GM18498 (cell line): ENCODE measurements around the gene PLVAP.

Experiments used
- ATAC-seq: cut with Tn5 transposase; IDR thresholded peaks from one replicate; pipeline ENCODE4 v1.9.1; 2021; ENCODE audit warnings: mild to moderate bottlenecking, moderate library complexity; ENCODE audit not compliant: unreplicated experiment

The PLVAP gene

DNA sequence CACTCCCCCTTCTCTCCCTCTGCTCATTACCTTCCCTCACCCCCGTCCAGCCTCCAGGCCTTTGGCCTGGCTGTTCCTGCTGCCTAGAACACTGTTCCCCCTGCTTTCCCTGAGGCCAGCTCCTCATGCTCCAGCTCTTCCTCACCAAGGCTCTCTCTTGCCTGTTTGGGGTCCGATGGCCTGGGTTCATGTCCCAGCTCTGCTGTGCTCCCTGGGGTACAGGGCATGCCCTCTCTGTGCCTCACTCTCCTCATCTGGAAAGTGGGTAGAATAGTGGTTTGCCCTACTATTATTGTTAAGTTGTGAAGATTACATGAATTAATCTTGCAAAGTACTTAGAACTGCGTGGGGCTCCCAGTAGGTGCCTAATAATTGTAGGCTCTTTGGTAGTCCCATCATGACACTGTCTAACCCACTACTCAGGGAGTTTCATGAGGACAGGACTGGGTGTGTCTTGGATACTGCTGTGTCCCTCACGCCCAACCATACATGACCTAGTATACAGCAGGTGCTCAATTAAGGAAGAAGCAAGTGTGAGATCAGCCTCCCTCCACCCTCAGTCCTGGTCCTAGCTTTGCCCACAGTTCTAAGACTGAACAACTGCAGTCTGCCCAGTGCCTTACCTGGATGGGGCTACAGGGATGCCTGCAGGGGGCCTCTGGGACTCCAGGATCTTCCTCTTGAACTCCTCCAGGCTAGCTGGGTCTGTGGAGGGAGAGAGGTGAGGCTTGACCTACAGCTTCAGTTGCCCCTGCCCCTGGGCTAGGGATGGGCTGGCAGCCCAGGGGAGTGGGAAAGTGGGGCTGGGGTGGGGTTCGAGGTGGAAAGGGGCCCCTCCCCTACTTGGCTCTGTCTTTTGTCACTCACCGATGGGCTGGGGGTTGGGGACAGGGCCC is 17.0 kb downstream of the PLVAP start:
- no peak for ATAC-seq

DNA sequence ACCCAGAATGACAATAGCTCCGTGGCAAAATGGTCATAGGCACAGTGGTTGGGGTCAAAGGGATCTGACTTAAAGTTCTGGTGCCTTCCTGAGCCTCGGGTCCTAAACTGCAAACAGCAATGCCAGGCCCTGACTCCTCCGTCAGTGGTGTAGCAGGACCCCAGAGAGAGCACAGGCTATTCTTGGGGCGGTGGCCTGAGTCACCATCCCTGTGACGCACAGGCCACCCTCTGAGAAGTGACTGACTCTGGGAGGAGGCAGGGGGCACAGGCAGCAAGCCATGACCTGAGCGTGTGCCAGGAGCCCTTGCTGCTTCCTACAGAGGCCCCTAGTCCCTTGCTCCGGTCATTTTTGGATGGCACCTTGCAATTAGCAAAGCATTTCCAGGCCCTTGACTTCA is 18.7 kb downstream of the PLVAP start:
- ATAC-seq = no peak

DNA sequence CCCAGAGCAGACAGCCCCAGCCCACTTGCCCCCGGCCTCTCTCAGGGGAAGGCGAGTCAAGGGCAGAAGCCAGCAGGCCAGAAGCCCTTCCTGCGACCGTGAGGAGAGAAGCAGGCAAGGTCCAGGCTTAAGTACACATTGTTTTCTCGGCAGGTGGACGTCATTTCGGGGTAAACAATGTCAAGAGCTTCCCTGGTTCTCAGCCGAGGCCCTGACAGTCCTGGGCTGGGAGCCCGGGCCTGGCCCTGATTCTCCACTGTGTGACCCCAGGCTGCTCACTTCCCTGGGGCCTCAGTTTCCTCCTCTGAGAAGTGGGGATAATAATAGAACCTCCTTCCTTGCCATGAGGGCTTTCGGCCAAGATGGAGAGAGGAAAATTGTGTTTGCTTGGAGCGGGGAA is 19.4 kb downstream of the PLVAP start:
- no peak for ATAC-seq

DNA sequence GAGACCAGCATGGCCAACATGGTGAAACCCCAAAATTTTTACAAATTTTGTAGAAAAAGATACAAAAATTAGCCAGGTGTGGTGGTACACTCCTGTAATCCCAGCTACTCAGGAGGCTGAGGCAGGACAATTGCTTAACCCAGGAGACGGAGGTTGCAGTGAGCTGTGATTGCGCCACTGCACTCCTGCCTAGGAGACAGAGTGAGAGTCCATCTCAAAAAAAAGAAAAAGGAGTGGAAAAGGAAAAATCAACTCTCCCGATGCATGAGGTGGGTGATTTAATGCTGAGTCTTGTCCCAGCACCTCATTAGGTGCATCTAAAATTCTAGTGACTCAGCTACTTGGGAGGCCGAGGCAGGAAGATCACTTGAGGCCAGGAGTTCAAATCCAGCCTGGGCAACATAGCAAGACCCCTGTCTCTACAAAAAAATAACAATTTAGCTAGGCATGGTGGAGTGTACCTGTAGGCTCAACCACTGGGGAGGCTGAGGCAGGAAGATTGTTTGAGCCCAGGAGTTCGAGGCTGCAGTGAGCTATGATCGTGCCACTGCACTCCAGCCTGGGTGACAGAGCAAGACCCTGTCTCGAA is 20.0 kb downstream of the PLVAP start:
- no peak for ATAC-seq

DNA sequence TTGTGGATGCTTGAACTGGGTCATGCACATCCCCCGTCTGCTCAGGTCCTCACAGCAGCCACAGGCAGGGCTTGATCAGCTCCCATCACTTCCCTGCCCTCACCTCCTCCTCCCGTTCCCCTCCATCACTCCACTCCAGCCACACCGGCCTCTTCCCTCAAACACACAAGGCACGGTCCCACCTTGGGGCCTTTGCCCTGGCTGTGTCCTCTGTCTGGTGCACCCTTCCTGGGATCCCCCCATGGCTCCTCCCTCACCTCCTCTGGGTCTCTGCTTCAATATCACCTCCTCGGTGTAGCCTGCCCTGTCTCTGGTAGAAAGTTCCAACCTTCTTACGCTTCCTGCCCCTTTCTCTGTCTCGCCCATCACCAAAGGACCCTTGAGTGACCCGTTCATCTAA is 23.8 kb downstream of the PLVAP start:
- ATAC-seq = no peak

DNA sequence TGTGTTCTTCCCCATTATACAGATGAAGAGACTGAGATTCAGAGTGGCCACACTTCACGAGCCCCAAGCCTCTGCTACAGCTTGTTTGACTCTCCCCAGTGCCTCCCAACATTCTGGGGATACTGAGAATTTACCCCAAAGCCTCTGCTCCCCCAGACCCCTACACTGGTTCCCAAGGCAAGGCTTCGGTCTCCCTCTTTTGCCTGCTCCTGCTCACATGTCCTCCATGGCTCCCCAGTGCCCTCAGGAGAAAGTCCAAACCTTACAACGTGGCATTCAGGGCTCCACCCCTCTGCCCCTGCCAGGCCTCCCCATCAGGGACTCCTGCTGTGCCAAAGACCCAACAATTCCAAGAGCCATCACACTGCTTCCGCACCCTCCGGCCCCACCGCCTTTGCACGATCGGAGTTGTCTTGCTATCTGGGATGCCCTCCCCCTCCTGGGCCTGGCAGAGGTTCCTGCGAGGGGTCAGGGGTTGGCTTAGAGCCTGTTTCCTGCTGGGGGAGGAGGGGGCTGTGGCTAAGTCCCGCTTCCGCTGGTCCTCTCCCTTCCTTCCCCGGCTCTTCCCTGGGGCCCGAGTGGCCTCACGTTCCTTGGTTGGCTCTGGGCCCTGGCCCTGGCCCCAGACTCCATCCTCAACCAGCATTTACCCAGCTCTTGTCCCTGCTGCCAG is 24.4 kb downstream of the PLVAP start:
- ATAC-seq = no peak

DNA sequence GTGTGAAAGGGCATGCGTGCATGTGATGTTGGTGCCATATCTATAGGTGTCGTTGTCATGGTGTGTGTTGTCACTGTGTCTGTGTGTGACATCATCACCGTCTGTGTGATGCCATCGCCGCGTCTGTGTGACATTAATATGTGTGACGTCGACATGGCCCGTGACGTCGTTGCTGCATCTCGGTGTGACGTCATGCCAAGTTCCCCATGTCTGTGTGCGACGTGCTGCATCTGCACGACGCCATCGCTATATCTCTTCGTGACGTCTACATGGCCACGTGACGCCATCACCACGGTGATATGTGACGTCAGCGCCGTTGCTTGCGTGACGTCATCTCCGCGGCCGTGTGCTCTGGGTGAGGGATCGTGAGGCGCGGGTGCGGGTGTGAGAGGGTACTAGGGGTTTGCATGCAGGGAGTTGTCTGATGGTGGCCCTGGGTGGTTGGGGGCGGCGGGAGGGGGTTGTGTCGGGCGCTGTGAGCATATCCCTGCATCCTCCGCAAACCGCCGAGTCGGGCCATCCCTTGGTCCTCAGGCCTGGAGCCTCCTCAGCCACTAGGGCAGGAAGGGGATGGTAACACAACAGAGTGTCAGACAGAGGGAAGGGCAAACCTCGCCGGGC is 25.2 kb downstream of the PLVAP start:
- ATAC-seq = no peak

DNA sequence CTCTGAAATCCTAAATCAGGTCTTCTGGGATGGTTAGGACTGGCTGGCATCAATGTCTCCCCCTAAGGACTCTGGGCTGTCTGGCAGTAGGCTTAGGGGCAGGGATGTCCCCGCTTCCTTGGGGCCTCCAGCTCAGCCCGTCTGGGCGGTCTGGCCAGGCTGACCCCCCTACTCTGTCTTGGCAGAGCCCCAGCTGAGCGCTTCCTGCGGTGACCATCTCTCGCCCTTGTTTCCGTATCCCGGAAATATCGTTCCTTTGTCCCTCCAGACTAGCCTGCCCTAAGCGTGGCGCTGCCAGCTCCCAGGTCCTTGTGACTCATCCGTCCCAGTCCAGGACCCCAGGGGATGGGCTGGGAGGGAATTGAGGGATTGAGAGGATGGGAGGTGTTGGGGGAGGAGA is 28.4 kb downstream of the PLVAP start:
- ATAC-seq = no peak

DNA sequence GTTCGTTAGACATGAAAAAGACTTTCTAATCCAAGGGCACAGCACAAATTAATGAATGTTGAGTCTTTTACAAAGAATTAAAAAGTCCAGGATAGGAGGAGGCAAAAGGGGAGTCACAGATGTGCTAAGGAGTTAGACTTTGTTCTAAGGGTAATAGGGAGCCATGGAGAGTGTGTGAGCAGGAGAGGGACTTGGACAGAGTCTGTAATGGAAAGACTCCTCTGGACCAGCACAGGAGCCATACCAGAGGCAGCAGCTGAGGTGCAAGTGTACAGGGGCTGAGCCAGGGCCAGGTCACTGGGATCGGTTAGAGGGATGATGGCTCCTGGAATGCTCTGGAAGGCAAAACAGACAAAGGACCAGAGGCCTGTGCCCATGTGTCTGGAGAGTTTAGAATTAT is 29.3 kb downstream of the PLVAP start:
- ATAC-seq = no peak

DNA sequence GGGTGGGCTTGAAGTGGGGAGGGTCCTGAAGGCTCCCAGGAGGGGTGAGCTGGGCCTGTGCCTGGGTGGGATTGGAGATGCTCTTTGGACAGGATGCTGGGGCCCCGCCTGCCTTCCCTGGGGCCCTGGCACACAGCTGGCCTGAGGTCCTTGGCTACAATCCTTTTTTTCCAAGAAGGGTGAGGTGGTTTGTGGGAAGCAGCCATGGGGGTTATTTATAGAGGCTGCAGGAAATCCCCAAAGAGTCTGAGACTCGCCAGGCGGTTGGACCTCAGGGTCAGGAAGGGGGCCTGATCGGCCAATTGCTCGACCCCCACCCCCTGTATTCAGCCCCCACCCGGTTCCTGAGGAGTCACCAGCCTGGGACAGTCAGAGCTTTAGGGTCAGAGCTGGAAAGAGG is 29.8 kb downstream of the PLVAP start:
- no peak for ATAC-seq

DNA sequence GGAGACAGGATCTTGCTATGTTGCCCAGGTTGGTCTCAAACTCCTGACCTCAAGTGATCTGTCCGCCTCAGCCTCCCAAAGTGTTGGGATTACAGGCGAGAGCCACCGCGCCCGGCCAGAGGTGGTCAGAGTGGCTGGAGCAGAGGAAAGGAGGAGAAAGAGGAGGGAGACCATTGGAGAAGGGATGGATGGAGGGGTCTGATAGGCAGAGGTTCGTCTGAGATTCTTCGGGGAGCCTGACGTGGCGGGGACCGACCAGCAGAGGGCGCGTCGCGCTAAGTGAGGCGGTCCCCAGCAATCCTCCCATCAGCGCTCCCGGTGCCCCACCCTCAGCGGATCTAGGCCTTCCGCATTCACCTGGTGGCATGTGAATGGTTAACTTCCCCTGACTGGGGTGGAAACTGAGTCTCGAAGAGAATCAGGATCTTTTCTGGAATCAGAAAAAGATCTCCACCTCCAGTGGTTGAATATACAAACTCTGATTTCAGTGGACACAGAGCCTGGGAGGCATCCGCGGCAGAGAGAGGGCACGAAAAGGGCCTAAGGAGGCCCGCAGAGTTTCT is 31.0 kb downstream of the PLVAP start:
- no peak for ATAC-seq

DNA sequence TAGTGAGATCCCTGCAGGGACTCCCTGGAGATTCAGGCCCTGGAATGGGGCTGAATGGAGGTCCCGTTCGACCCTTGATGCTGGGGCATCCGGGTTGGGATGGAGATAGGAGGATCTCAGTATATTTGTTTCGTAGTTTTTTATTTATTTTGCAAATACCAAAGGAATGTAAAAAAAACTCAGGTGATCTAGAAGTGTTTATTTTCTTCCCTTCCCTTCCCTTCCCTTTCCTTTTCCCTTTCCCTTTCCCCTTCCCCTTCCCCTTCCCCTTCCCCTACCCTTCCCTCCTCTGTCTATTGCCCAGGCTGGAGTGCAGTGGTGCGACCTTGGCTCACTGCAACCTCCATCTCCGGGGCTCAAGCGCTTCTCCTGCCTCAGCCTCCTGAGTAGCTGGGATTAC is 35.3 kb downstream of the PLVAP start:
- ATAC-seq = no peak

DNA sequence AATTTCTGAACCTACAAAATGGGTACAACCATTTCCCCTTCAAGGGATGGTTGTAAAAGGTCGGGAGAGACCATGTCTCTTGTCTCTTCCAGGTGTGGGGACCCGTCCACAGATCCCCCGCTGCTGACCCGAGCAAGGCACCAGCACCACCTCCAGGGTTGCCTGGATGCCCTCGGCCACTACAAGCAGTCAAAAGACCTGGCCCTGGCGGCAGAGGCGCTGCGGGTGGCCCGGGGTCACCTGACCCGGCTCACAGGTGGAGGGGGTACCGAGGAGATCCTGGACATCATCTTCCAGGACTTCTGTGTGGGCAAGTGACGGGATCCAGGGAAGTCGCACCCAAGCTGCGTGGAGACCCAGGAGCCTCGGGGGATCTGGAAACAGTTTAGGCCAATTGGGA is 35.8 kb downstream of the PLVAP start:
- no peak for ATAC-seq

DNA sequence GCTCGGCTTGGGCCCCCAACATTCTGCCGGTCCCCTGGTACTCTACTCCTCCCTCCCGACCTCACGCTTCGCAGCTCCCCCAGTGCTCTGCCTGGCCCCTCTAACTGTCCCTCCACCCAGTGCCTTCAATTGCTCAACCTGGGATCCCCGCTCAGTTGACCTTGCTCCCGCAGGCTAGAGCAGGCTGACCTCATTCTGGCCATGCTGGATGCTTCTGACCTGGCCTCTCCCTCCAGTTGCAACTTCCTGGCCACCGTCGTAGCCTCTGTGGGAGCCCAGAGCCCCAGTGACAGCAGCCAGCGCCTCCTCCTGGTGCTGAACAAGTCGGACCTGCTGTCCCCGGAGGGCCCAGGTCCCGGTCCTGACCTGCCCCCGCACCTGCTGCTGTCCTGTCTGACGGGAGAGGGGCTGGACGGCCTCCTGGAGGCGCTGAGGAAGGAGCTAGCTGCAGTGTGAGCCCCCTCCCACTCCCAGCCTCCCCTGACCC is 36.2 kb downstream of the PLVAP start:
- no peak for ATAC-seq

DNA sequence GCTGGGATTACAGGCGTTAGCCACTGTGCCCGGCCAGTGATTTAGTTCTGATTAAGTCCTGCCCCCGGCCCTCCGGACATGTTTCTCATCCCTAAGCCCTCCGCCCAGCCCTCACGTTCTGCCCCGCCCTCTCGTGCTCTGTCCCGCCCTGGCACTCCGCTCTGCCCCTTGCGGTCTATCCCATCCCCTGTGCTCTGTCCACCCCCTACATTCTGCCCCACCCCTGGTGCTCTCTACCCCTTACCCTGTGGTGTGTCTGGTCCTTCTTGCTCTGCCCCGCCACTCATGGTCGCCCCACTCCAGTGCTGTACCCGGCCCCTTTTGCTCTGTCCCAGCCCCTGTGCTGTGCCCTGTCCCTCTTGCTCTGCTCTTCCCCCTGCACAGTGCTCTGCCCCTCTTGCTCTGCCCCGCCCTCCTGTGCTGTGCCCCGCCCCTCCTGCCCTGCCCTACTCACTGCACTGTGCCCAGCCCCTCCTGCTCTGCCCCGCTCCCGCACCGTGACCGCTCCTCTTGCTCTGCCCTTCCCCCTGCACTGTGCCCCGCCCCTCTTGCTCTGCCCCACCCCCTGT is 36.8 kb downstream of the PLVAP start:
- ATAC-seq = no peak

DNA sequence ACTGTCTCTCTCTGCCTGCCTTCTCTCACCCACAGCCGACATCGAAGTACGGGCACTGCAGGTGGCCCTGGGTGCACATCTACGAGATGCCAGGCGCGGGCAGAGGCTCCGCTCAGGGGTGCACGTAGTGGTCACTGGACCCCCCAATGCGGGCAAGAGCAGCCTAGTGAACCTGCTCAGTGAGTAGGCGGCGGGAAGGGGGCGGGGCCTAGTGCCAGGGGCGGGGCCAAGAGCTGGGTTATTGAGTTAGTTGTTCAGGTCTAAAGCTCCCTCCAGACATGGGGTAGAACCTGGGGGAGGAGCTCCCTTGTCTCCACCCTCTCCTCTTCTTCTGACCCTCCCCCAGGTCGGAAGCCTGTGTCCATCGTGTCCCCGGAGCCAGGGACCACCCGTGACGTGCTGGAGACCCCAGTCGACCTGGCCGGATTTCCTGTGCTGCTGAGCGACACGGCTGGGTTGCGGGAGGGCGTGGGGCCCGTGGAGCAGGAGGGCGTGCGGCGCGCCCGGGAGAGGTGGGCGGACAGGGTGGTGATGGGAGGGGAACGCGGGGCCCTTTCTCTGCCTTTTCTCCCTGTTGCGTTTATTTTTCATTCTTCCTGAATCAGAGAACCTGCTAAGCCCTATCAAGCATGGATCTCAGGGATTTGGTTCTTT is 37.9 kb downstream of the PLVAP start:
- ATAC-seq = no peak

DNA sequence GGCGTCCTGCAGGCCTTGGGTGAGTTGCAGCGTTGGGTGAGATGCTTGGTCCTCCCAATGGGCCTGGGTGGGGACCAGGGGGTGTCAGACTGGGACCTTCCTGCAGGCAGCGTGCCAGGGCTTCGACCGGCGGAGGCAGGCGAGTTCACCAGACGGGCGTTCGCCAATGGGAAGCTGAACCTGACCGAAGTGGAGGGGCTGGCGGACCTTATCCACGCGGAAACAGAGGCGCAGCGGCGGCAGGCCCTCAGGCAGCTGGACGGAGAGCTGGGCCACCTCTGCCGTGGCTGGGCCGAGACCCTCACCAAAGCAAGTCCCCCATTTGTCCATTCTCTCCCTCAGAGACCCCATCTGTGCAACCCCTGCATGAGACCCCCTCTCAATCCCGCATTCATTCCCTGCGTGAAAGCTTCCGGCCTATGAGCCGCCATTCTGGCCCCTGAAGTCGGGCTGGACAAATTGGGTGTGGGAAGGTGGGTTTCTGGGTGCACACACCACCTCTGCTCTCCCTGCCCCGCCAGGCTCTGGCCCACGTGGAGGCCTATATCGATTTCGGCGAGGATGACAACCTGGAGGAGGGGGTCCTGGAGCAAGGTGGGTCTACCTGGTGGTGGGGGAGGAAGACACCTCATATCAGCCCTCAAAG is 38.6 kb downstream of the PLVAP start:
- ATAC-seq = no peak

DNA sequence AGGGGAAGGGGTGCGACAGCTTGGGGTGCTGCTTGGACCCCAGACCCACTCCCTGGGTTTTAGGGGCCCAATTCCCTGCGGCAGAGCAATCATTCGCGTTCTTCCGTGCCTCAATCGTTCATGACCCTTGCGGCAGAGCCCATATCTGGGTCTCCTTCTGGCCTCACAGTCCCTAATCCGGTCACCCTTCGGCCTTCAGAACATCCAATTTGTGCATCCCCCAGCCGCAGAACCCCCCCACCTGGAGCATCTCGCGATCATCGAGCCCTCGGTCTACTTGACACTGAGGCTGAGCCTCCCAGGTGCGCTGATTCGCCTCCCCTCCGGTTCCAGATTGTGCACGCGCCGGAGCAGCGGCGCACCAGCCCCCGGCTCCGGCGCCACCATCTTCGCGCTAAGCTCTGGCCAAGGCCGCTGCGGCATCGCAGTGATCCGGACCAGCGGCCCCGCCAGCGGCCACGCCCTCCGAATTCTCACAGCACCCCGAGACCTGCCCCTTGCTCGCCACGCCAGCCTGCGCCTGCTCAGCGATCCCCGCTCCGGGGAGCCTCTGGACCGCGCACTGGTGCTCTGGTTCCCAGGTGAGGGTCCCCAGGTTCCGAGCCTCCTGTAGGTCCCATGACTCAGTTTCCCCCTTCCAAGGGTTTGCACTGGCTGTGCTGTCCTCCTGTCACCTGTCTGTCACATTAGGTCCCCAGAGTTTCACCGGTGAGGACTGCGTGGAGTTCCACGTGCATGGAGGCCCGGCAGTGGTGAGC is 39.3 kb downstream of the PLVAP start:
- no peak for ATAC-seq
